Measurements from ENCODE around the gene MLF2. TPM values are rescaled to one million over a fixed set of nuclear protein-coding genes. Genes with fewer than 3 reads are reported as not detected.
A peak's percentile ranks its signal among the peaks of the same experiment; 100 is the strongest.

MLF2 gene
- polyA plus RNA-seq, 4 donors = 163 to 233 (median 187) TPM

GRCh38 chr12:6788972-6789924, 36.3 kb upstream of the MLF2 start, which contains the start of gene CD4:
Gene CD4, plus strand, starts transcription at chr12:6789528. Its CDS starts 10,611 bp downstream, at chr12:6800139.
- Histone ChIP-seq H3K4me3 (ENCODE audit: low read depth in 1 of 3, low read length in 3 of 3) (peak within 1 kb of the TSS in 2 of 3 donors; percentile 25 to 39), H3K4me1 (ENCODE audit: control insufficient read depth in 3 of 3, insufficient read depth in 2 of 3, low read depth in 1 of 3, low read length in 2 of 3) (no peaks in the 10 kb centered on the region), H3K27ac (ENCODE audit: low read depth in 1 of 3, low read length in 2 of 3) (peak within 1 kb of the TSS; percentile 6 to 39 (median 9)), H3K9me3 (ENCODE audit: control insufficient read depth in 2 of 2, insufficient read depth in 1 of 2, low read depth in 1 of 2, low read length in 1 of 2) (no peaks in the 10 kb centered on the region), H3K36me3 (ENCODE audit: control insufficient read depth in 3 of 3, insufficient read depth in 2 of 3, low read depth in 1 of 3, low read length in 3 of 3) (no peaks in the 10 kb centered on the region), H3K27me3 (ENCODE audit: control insufficient read depth in 3 of 3, insufficient read depth in 3 of 3, low read length in 3 of 3) (no peaks in the 10 kb centered on the region)
- DNase-seq (no peak), FAIRE-seq (no peak)
- 50 to 59% (median 59%) methylated on average over 18 of the region's 18 CpGs for WGBS, 3 donors

GRCh38 chr12:6787309-6787708, 34.4 kb upstream of the MLF2 start:
- Histone ChIP-seq H3K4me1 (ENCODE audit: control insufficient read depth in 3 of 3, insufficient read depth in 2 of 3, low read depth in 1 of 3, low read length in 2 of 3) (no peaks in the 10 kb centered on the region), H3K9me3 (ENCODE audit: control insufficient read depth in 2 of 2, insufficient read depth in 1 of 2, low read depth in 1 of 2, low read length in 1 of 2) (no peaks in the 10 kb centered on the region), H3K36me3 (ENCODE audit: control insufficient read depth in 3 of 3, insufficient read depth in 2 of 3, low read depth in 1 of 3, low read length in 3 of 3) (no peaks in the 10 kb centered on the region), H3K4me3 (ENCODE audit: low read depth in 1 of 3, low read length in 3 of 3) (no peak overlapping the region), H3K27ac (ENCODE audit: low read depth in 1 of 3, low read length in 2 of 3) (no peak overlapping the region), H3K27me3 (ENCODE audit: control insufficient read depth in 3 of 3, insufficient read depth in 3 of 3, low read length in 3 of 3) (no peaks in the 10 kb centered on the region)
- DNase-seq = no peak
- FAIRE-seq = no peak
- 92 to 97% (median 96%) methylated on average over 5 of the region's 5 CpGs for WGBS, 3 donors

- Histone ChIP-seq H3K4me1 (ENCODE audit: control insufficient read depth in 3 of 3, insufficient read depth in 2 of 3, low read depth in 1 of 3, low read length in 2 of 3) (no peaks in the 10 kb centered on the region), H3K27me3 (ENCODE audit: control insufficient read depth in 3 of 3, insufficient read depth in 3 of 3, low read length in 3 of 3) (no peaks in the 10 kb centered on the region), H3K9me3 (ENCODE audit: control insufficient read depth in 2 of 2, insufficient read depth in 1 of 2, low read depth in 1 of 2, low read length in 1 of 2) (no peaks in the 10 kb centered on the region), H3K27ac (ENCODE audit: low read depth in 1 of 3, low read length in 2 of 3) (peak overlapping the region in 1 of 3 donors; percentile 28), H3K4me3 (ENCODE audit: low read depth in 1 of 3, low read length in 3 of 3) (no peak overlapping the region), H3K36me3 (ENCODE audit: control insufficient read depth in 3 of 3, insufficient read depth in 2 of 3, low read depth in 1 of 3, low read length in 3 of 3) (no peaks in the 10 kb centered on the region)
- FAIRE-seq = no peak
- 64 to 83% (median 77%) methylated on average over 9 of the region's 9 CpGs for WGBS, 3 donors
- DNase-seq = no peak
Measured at GRCh38 chr12:6786416-6787094, 33.6 kb upstream of the MLF2 start.

- DNase-seq (no peak), FAIRE-seq (no peak)
- 66 to 82% (median 76%) methylated on average over 5 of the region's 5 CpGs for WGBS, 3 donors
- H3K27me3 ChIP-seq (ENCODE audit: control insufficient read depth in 3 of 3, insufficient read depth in 3 of 3, low read length in 3 of 3) = no peaks in the 10 kb centered on the region
- H3K36me3 ChIP-seq (ENCODE audit: control insufficient read depth in 3 of 3, insufficient read depth in 2 of 3, low read depth in 1 of 3, low read length in 3 of 3) = no peaks in the 10 kb centered on the region
- H3K27ac ChIP-seq (ENCODE audit: low read depth in 1 of 3, low read length in 2 of 3) = no peak overlapping the region
- H3K4me1 ChIP-seq (ENCODE audit: control insufficient read depth in 3 of 3, insufficient read depth in 2 of 3, low read depth in 1 of 3, low read length in 2 of 3) = peaks cover 0 to 12% (median 0%) of the 10 kb centered on the region in 3 donors
- H3K9me3 ChIP-seq (ENCODE audit: control insufficient read depth in 2 of 2, insufficient read depth in 1 of 2, low read depth in 1 of 2, low read length in 1 of 2) = no peaks in the 10 kb centered on the region
- no peak overlapping the region for H3K4me3 ChIP-seq (ENCODE audit: low read depth in 1 of 3, low read length in 3 of 3)
Measured at GRCh38 chr12:6784761-6785160, 31.8 kb upstream of the MLF2 start.

GRCh38 chr12:6784296-6784695, 31.4 kb upstream of the MLF2 start:
- Histone ChIP-seq H3K27me3 (ENCODE audit: control insufficient read depth in 3 of 3, insufficient read depth in 3 of 3, low read length in 3 of 3) (no peaks in the 10 kb centered on the region), H3K4me1 (ENCODE audit: control insufficient read depth in 3 of 3, insufficient read depth in 2 of 3, low read depth in 1 of 3, low read length in 2 of 3) (peaks cover 0 to 17% (median 0%) of the 10 kb centered on the region in 3 donors), H3K36me3 (ENCODE audit: control insufficient read depth in 3 of 3, insufficient read depth in 2 of 3, low read depth in 1 of 3, low read length in 3 of 3) (no peaks in the 10 kb centered on the region), H3K9me3 (ENCODE audit: control insufficient read depth in 2 of 2, insufficient read depth in 1 of 2, low read depth in 1 of 2, low read length in 1 of 2) (no peaks in the 10 kb centered on the region), H3K27ac (ENCODE audit: low read depth in 1 of 3, low read length in 2 of 3) (no peak overlapping the region), H3K4me3 (ENCODE audit: low read depth in 1 of 3, low read length in 3 of 3) (no peak overlapping the region)
- FAIRE-seq (no peak), DNase-seq (no peak)
- WGBS, 3 donors = 57 to 73% (median 70%) methylated on average over 5 of the region's 5 CpGs

- FAIRE-seq = no peak
- 93 to 97% (median 95%) methylated on average over 9 of the region's 9 CpGs for WGBS, 3 donors
- no peak for DNase-seq
- Histone ChIP-seq H3K4me3 (ENCODE audit: low read depth in 1 of 3, low read length in 3 of 3) (no peak overlapping the region), H3K4me1 (ENCODE audit: control insufficient read depth in 3 of 3, insufficient read depth in 2 of 3, low read depth in 1 of 3, low read length in 2 of 3) (peaks cover 0 to 20% (median 0%) of the 10 kb centered on the region in 3 donors), H3K27me3 (ENCODE audit: control insufficient read depth in 3 of 3, insufficient read depth in 3 of 3, low read length in 3 of 3) (no peaks in the 10 kb centered on the region), H3K27ac (ENCODE audit: low read depth in 1 of 3, low read length in 2 of 3) (no peak overlapping the region), H3K9me3 (ENCODE audit: control insufficient read depth in 2 of 2, insufficient read depth in 1 of 2, low read depth in 1 of 2, low read length in 1 of 2) (no peaks in the 10 kb centered on the region), H3K36me3 (ENCODE audit: control insufficient read depth in 3 of 3, insufficient read depth in 2 of 3, low read depth in 1 of 3, low read length in 3 of 3) (no peaks in the 10 kb centered on the region)
Measured at GRCh38 chr12:6783828-6784227, 30.9 kb upstream of the MLF2 start.

- Histone ChIP-seq H3K27me3 (ENCODE audit: control insufficient read depth in 3 of 3, insufficient read depth in 3 of 3, low read length in 3 of 3) (no peaks in the 10 kb centered on the region), H3K27ac (ENCODE audit: low read depth in 1 of 3, low read length in 2 of 3) (no peak overlapping the region), H3K9me3 (ENCODE audit: control insufficient read depth in 2 of 2, insufficient read depth in 1 of 2, low read depth in 1 of 2, low read length in 1 of 2) (no peaks in the 10 kb centered on the region), H3K4me3 (ENCODE audit: low read depth in 1 of 3, low read length in 3 of 3) (no peak overlapping the region), H3K4me1 (ENCODE audit: control insufficient read depth in 3 of 3, insufficient read depth in 2 of 3, low read depth in 1 of 3, low read length in 2 of 3) (peaks cover 0 to 27% (median 0%) of the 10 kb centered on the region in 3 donors), H3K36me3 (ENCODE audit: control insufficient read depth in 3 of 3, insufficient read depth in 2 of 3, low read depth in 1 of 3, low read length in 3 of 3) (no peaks in the 10 kb centered on the region)
- 75 to 80% (median 79%) methylated on average over 10 of the region's 10 CpGs for WGBS, 3 donors
- no peak for DNase-seq
- no peak for FAIRE-seq
Measured at GRCh38 chr12:6782850-6783566, 30.1 kb upstream of the MLF2 start.

GRCh38 chr12:6782119-6782518, 29.2 kb upstream of the MLF2 start:
- no peak overlapping the region for H3K27ac ChIP-seq (ENCODE audit: low read depth in 1 of 3, low read length in 2 of 3)
- H3K36me3 ChIP-seq (ENCODE audit: control insufficient read depth in 3 of 3, insufficient read depth in 2 of 3, low read depth in 1 of 3, low read length in 3 of 3) = peaks cover 0 to 3% (median 0%) of the 10 kb centered on the region in 3 donors
- WGBS, 3 donors = 76 to 83% (median 77%) methylated on average over 6 of the region's 6 CpGs
- peaks cover 0 to 6% (median 0%) of the 10 kb centered on the region in 3 donors for H3K27me3 ChIP-seq (ENCODE audit: control insufficient read depth in 3 of 3, insufficient read depth in 3 of 3, low read length in 3 of 3)
- no peak overlapping the region for H3K4me3 ChIP-seq (ENCODE audit: low read depth in 1 of 3, low read length in 3 of 3)
- FAIRE-seq (no peak), DNase-seq (no peak)
- no peaks in the 10 kb centered on the region for H3K9me3 ChIP-seq (ENCODE audit: control insufficient read depth in 2 of 2, insufficient read depth in 1 of 2, low read depth in 1 of 2, low read length in 1 of 2)
- H3K4me1 ChIP-seq (ENCODE audit: control insufficient read depth in 3 of 3, insufficient read depth in 2 of 3, low read depth in 1 of 3, low read length in 2 of 3) = peaks cover 0 to 27% (median 0%) of the 10 kb centered on the region in 3 donors
